Measurements from ENCODE around the gene MEF2C. TPM values are rescaled to one million over a fixed set of nuclear protein-coding genes. Genes with fewer than 3 reads are reported as not detected.

Gene MEF2C
- total RNA-seq, 1 donor from 2014 or later: 20.5 TPM

GRCh38 chr5:88685591-88686541 is 197.1 kb downstream of the MEF2C start:
- FAIRE-seq: no peak
- DNase-seq (ENCODE audit: low read depth): no peak
- no peaks in the 10 kb centered on the region for H3K36me3 ChIP-seq (ENCODE audit: insufficient read depth, low read length)
- TF ChIP-seq CTCF (IDR thresholded peaks at IDR 0.05; ENCODE audit: insufficient read depth, low read depth, low read length) (no peak), EZH2 (IDR thresholded peaks at IDR 0.05; ENCODE audit: insufficient read depth, low read length) (no peak)
- H3K9ac ChIP-seq (ENCODE audit: low read length): peak overlapping the region; percentile 81
- H3K27me3 ChIP-seq (ENCODE audit: insufficient read depth, low read length): peaks cover 76% of the 10 kb centered on the region
- Mint-ChIP-seq H3K27me3 (ENCODE audit: low read depth, unreplicated experiment) (peaks cover 88% of the 10 kb centered on the region), H3K36me3 (ENCODE audit: low read depth, unreplicated experiment) (no peaks in the 10 kb centered on the region), H3K4me1 (ENCODE audit: low read depth, unreplicated experiment) (peaks cover 7% of the 10 kb centered on the region), H3K9me3 (ENCODE audit: unreplicated experiment) (peaks cover 20% of the 10 kb centered on the region), H3K4me3 (ENCODE audit: unreplicated experiment) (no peak overlapping the region), H3K27ac (ENCODE audit: unreplicated experiment) (no peak overlapping the region)
- H3K79me2 ChIP-seq (ENCODE audit: insufficient read depth, low read length): peaks cover 56% of the 10 kb centered on the region
- H2AFZ ChIP-seq (ENCODE audit: low read depth, low read length): peak overlapping the region; percentile 64
- H3K4me1 ChIP-seq (ENCODE audit: insufficient read depth, low read length): peaks cover 2% of the 10 kb centered on the region
- H3K9me3 ChIP-seq (ENCODE audit: insufficient read depth, low read depth, low read length): no peaks in the 10 kb centered on the region
- peak overlapping the region; percentile 60 for H3K4me3 ChIP-seq (ENCODE audit: insufficient read depth, low read depth, low read length)
- peak overlapping the region; percentile 93 for H3K4me2 ChIP-seq (ENCODE audit: low read length)
- H4K20me1 ChIP-seq (ENCODE audit: insufficient read depth, low read length): peaks cover 7% of the 10 kb centered on the region
- H3K27ac ChIP-seq (ENCODE audit: low read depth, low read length): peak overlapping the region; percentile 34

GRCh38 chr5:88683506-88684135 is 199.4 kb downstream of the MEF2C start:
- Histone ChIP-seq H3K4me3 (ENCODE audit: insufficient read depth, low read depth, low read length) (peak overlapping the region; percentile 60), H3K4me1 (ENCODE audit: insufficient read depth, low read length) (peaks cover 11% of the 10 kb centered on the region), H3K27ac (ENCODE audit: low read depth, low read length) (peak overlapping the region; percentile 49), H3K9me3 (ENCODE audit: insufficient read depth, low read depth, low read length) (no peaks in the 10 kb centered on the region), H2AFZ (ENCODE audit: low read depth, low read length) (peak overlapping the region; percentile 76), H3K27me3 (ENCODE audit: insufficient read depth, low read length) (peaks cover 60% of the 10 kb centered on the region), H3K4me2 (ENCODE audit: low read length) (peak overlapping the region; percentile 93), H3K9ac (ENCODE audit: low read length) (peak overlapping the region; percentile 81), H3K79me2 (ENCODE audit: insufficient read depth, low read length) (peaks cover 70% of the 10 kb centered on the region), H4K20me1 (ENCODE audit: insufficient read depth, low read length) (peaks cover 7% of the 10 kb centered on the region), H3K36me3 (ENCODE audit: insufficient read depth, low read length) (no peaks in the 10 kb centered on the region)
- H3K9me3 Mint-ChIP-seq (ENCODE audit: unreplicated experiment): peaks cover 14% of the 10 kb centered on the region
- peak overlapping the region; percentile 29 for H3K27ac Mint-ChIP-seq (ENCODE audit: unreplicated experiment)
- peaks cover 84% of the 10 kb centered on the region for H3K27me3 Mint-ChIP-seq (ENCODE audit: low read depth, unreplicated experiment)
- TF ChIP-seq EZH2 (IDR thresholded peaks at IDR 0.05; ENCODE audit: insufficient read depth, low read length): peak; percentile 59
- peak; percentile 14 for TF ChIP-seq CTCF (IDR thresholded peaks at IDR 0.05; ENCODE audit: insufficient read depth, low read depth, low read length)
- DNase-seq (ENCODE audit: low read depth) (peak; percentile 85), FAIRE-seq (no peak)
- H3K4me3 Mint-ChIP-seq (ENCODE audit: unreplicated experiment): peak overlapping the region; percentile 60
- no peaks in the 10 kb centered on the region for H3K36me3 Mint-ChIP-seq (ENCODE audit: low read depth, unreplicated experiment)
- H3K4me1 Mint-ChIP-seq (ENCODE audit: low read depth, unreplicated experiment): no peaks in the 10 kb centered on the region
